ENCODE measurements around the gene ADCK2.
"Not testable (repeated sequence)": the region's sequence is repeated elsewhere in the genome, so short reads cannot be mapped to it uniquely, and the experiment has no call there.

The ADCK2 gene

DNA sequence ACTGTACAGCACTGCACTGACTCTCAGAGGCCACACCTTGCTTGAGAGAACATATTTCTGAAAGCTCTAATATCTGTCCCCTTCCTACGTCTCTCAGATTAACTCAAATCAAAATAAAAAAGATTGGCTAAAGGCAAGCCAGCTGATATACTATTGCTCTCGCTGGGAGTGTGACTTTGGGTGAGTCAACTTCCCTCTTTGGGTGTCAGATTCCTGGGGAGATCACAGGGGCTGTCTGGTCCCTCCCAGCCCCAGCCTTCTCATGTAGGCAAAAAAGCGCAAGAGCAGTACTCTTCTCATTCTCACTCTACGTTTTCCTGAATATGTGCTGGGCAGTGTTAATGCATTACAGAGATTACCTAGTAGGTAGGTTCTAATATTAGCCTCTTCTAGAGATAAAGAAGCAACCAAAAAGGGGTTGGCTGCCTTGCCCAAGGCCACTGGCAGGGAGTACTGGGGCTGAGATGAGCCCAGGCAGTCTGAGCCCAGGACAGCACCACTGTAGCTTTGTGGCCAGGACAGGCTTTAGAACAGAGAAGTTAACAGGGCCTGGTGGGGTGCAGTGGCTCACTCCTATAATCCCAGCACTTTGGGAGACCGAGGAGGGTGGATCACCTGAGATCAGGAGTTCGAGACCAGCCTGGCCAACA lies 23.1 kb upstream of the ADCK2 start:
- DNase-seq: no peak

DNA sequence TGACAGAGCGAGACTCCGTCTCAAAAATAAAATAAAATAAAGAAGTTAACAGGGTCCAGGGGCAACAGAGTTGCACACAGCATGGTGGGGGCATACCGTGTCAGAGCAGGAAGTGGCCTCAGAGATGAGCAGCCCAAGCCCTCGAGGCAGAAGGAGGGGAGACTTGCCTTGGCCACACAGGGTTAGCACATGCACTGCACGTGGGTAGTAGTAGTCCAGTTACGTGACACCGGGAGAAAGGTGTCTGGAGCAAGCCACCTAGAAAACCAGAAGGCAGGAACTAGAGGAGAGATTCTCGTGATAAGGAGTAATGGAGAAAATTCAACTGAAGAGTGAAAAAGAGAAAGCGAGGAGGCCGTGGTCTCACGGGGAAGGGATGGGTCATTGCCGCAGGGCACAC lies 22.4 kb upstream of the ADCK2 start:
- DNase-seq: no peak

DNA sequence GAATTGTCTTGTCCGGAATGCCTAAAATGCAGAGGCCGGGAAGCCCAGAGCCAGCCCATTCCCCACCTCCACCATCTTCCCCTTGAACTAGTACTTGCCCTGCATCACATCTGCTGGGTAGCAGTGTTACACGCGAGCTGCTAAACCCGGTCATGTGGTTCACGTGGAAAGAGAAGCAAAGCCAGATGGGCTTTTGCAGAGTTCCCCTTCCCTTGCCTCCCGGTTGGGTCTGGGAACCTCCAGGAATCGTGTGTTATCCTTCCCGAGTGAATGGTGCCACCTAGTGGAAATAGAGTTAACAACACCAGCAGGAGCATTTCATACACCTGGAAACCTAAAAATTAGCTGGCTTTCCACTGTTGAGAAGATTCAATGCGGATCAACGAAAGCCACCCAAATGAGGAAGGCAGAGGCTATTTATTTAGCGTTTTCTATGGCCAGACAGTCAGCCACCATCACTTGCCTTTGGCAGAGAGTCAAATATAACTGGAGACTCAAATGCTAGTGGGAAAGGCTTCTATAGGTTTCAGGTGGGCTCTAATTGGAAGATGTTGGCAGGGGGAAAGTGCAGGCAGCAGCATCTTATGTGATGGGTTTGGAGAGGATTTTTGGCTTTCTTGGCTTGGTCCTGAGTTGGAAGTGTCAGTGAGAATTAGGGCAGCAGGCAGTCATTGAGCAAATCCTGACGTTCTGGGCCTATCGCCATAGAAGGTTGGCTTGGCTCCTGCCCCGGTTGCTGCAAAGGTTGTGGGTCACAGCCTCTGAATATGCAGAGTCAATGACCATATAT lies 19.2 kb upstream of the ADCK2 start:
- DNase-seq: peak; percentile 89

DNA sequence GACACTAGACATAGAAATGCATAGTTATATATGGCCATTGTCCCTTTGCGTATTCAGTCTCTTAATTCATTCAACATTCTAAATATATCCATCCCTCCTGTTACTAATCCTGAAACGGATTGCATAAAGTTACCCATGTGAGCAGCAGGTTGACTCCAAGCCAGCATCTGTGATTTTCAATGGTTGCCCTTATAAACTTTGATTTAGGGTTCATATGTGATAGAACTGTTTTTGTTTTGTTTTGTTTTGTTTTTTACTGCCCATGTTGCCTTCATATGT lies 18.7 kb upstream of the ADCK2 start:
- no peak for DNase-seq

DNA sequence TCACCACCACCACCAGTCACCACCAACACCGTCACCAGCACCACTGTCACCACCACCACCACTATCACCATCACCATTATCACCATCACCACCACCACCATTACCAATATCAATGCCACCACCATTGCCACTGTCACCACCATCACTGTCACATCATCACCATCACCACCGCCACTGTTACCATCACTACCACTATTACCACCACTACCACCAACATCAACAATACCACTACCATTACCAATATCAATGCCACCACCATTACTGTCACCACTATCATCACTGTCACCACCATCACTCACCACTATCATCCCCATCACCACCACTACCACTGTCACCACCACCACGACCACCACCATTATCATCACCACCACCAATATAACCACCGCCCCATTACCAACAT lies 18.1 kb upstream of the ADCK2 start:
- DNase-seq: no peak

DNA sequence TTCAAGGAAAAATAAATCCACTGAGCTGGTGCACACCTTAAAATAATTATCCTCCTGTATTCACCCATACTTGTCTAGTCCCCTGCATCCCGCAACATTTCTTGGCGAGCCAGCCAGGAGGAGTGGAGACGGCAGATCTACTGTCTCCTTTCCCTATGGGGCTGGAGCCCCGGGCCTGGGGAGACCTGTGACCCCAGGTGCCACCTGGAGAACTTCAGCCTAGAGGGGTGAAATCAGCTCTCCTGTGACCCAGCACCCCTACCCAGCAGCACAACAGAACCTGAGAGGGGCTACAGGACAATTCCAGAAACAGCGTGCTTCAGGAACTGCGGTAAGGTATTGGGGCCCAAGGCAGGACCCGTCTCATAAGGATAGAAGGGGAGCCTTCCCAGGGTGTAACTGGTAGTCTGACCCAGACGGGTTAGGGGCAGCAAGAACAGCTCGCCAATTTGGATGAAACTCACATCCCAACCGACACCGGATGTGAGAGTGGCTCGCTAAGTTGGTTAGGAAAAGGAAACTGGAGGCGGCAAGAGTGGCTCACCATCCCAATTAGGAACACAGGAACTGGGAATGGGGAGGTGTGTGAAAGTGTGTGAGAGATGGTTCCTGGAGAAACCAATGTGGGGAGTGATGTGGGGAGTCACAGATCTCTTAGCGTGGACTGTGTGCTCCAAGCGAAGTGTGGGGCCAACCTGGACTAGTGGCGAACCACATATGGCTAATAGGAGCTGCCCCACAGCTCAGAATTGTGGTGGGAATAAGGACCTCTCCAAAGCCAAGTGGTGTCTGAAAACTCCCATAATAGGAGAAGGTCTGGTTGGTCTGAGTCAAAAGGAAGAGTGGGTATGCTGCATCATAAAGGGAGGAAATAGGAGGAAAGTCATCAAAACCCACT lies 17.0 kb upstream of the ADCK2 start:
- DNase-seq: no peak

DNA sequence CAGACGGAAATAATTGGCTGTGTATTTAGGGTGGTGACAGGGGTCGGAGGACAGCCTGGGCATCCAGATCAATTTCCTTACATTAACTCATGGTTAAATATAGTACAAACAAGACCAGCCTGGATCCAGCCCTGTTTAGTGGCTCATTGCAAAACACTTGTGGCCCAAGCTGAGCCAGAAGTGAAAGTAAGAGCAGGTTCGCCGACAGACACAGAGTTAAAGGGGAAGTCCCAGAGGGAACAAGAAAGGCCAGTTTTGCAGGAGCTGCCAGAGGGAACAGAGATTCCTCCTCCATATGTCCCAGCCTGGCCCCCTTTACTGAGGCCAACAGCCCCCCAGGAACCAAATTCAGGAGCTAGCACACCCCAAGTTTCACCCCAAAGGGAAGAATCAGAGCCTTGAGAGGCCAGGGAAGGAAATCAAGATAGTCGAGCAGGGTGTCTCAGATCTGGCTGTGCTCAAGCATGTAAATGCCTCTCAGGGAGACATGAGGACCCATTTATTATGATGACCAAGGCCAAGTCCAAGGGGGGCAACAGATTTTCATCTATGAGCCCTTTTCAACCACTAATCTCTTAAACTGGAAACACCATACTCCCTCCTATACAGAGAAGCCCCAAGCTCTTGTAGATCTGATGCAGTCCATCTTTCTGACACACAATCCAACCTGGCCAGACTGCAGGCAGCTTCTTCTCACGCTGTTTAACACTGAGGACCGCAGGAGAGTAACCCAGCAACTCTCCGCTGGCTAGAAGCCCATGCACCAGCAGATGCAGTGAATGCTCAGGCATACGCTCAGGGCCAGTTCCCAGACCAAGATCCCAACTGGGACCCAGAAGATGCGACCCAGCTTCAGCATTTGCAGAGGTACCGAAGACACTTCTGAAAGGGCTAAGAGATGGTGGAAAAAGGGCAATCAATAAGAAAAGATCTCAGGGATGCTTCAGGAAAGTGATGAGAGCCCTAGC lies 15.9 kb upstream of the ADCK2 start:
- no peak for DNase-seq

DNA sequence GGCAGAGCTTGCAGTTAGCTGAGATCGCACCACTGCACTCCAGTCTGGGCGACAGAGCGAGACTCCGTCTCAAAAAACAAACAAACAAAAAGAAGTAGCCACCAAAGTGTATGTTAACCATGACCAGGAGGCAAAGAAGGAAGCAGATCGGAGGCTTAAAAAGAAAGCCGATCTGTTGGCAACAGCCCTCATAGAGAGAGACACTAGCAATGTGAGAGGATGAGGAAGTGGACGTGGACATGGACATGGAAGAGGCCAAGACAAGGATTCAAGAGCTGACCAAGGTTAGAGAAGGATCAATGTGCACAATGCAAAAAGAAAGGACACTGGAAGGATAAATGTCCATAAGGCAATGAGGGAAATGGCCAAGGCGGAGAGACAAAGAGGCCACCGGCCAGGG lies 14.9 kb upstream of the ADCK2 start:
- DNase-seq: no peak

DNA sequence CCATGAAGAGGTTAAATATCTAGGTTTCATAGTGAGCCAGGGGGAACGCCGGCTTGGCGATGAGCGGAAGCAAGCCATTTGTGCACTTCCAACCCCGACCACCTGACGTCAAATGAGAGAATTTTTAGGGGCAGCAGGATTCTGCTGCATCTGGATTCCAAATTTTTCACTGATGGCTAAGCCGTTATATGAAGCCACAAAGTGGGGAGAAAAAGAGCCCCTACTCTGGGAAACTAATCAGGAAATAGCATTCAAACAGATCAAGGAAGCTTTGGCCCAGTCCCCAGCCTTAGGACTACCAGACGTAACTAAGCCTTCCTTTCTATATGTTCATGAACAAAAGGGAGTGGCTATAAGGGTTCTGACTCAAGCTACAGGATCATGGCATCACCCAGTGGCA lies 12.9 kb upstream of the ADCK2 start:
- no peak for DNase-seq

DNA sequence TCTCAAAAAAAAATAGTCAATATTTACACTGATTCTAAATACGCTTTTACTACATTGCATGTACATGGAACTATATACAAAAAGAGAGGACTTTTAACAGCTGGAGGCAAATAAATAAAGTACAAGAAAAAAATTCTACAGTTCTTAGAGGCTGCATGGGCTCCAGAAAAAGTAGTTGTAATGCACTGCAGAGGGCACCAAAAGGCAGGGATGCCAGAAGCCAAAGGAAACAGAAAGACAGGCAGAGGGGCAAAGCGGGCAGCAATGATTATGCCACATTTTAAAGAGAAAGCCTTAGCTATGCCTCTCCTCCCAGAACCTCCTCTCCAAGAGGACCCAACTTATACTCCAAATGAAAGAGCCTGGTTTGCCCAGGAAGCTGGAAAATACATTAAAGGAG lies 11.6 kb upstream of the ADCK2 start:
- no peak for DNase-seq

DNA sequence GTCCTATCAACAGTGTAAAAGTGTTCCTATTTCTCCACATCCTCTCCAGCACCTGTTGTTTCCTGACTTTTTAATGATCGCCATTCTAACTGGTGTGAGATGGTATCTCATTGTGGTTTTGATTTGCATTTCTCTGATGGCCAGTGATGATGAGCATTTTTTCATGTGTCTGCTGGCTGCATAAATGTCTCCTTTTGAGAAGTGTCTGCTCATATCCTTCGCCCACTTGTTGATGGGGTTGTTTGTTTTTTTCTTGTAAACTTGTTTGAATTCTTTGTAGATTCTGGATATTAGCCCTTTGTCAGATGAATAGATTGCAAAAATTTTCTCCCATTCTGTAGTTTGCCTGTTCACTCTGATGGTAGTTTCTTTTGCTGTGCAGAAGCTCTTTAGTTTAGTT lies 9.8 kb upstream of the ADCK2 start:
- not testable (repeated sequence) for DNase-seq

DNA sequence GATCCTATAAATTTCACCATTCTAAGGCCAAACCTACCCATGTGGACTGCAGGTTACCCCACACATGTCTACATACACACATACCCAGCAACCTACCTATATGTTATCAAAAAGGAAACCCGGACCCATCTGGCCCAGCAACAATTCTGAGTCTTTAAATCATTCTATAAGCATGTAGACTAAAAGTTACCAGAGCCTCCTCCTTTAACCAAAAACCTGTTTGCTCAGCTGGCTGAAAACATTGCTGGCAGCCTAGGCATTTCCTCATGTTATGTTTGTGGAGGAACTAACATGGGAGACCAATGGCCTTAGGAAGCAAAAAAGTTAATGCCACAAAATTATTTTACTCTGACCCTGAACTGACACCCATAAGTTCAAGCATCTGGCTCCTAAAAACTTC lies 5.3 kb upstream of the ADCK2 start:
- DNase-seq: no peak

DNA sequence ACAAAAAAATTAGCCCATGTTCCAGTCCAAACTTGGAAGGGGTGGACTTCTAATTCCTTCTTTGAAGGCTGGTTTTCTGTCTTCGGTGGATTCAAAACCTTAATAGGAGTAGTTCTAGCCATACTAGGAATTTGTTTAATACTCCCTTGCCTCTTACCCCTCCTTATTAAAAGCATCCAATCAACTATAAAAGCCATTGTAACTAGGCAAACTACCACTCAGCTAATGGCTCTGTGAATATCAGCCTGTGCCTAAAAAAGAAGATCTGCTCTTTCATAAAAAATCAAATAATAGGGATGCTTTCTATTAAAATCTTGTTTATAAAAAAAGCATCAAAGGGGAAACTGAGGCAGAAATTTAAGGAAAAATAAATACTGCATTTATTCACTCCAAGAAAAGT lies 4.1 kb upstream of the ADCK2 start:
- DNase-seq: no peak

DNA sequence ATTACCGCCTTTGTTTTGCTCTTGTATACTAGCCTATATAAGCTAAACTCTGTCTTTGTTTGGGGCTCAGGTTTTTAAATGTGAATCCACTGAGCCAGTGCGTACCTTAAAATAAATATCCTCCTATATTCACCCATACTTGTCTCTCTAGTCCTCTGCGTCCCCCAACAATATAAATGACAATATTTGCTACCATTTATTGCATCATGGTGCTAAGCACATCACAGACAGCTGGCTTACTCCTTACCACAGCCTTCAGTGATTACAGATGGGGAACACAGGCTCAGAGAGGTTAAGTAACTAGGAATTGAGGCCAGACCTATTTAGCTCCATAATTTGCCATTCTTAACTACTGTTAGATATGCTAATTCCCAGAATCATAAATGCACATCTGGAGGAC lies 3.4 kb upstream of the ADCK2 start:
- DNase-seq: no peak

DNA sequence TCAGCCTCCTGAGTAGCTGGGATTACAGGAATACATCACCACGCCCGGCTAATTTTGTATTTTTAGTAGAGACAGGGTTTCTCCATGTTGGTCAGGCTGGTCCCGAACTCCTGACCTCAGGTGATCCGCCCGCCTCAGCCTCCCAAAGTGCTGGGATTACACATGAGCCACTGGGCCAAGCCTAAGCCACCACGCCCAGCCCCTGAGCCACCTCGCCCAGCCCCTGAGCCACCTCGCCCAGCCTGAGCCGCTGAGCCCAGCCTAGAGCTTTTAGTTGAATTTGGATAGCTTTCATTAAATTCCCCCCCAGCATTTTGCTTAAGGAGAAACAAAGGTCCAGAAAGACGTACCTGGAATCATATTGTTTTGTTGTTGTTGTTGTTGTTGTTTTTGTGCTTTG lies 2.9 kb upstream of the ADCK2 start:
- not testable (repeated sequence) for DNase-seq

DNA sequence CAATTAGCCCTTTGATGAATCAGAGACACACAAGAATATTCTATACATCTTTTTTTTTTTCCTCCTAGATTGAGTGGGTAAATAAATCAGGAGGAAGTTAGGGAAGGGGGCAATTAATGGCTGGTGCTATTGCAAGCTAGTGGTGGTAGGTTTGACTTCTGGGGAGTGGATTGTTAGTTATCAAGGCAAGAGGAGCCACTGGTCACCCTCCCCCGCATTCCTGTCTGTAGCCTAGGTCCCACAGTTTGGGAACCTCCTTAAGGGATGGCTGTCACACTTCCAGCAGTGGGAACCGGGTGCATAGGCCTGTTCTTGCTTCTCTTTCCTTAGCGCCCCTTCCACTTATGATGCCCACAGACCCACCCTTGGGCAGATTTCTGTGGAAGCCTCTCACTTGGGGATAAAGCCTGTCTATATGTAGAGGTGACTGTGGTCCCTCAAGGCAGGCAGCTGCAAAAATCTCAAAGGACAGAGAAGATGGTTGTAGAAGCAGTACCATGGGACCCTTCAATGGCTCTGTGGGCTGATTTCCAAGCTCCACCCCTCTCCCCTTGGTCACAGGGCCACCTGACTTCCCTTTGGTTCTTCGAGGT lies 2.3 kb upstream of the ADCK2 start:
- no peak for DNase-seq

DNA sequence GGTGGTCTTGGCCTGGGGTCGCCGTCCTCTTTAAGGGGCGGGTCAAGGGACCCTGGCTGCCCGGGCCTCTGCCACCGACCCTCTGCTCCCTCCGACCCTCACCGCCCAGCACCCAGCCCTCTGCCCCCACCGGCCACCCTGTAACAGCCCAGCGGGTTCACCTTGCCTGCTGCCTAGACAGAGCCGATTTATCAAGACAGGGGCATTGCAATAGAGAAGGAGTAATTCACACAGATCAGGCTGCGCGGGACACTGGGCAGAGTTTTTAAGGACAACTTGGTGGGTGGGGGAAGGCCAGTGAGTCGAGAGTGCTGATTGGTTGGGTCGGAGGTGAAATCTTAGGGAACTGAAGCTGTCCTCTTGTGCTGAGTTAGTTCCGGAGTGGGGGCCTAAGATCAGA lies 779 bp upstream of the ADCK2 start:
- no peak for DNase-seq

DNA sequence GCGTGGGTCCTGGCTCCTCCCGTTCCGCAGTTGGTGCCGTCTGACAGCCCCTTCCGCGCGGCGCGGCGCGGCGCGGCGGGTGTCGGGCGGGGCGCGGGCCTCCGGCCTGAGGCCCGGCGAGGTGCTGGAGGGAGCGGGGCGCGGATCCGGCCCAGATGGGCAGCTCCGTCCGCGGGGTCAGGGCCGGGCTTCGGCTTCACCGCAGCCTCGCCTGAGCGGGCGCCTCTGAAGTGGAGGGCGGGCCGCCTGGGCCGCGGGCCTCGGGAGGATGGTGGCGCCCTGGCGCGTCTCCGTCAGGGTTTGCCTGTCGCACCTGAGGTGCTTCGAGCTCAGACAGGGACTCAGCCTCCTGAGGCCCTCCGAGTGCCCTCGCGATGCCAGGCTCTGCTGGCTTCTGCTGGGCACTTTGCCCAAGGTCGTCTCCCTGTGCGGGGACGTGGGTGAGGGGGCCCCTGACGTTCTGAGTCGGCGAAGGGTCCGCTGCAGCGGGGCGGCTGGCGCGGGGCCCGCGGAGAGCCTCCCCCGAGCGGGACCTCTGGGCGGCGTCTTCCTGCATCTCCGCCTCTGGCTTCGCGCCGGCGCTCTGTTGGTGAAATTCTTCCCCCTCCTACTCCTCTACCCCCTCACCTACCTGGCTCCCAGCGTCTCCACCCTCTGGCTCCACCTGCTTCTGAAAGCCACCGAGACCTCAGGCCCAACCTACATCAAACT lies 473 bp downstream of the ADCK2 start:
- no peak for DNase-seq

DNA sequence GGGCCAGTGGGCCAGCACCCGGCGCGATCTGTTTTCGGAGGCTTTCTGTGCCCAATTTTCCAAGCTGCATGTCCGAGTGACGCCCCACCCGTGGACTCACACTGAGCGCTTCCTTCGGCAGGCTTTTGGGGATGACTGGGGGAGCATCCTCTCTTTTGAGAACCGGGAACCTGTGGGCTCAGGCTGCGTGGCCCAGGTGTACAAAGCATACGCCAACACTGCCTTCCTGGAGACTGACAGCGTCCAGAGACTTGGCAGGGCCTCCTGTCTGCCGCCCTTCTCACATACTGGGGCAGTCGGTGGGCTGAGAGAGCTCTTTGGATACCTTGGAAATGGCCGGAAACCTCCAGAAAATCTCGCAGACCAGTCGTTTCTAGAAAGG lies 1.0 kb downstream of the ADCK2 start:
- no peak for DNase-seq

DNA sequence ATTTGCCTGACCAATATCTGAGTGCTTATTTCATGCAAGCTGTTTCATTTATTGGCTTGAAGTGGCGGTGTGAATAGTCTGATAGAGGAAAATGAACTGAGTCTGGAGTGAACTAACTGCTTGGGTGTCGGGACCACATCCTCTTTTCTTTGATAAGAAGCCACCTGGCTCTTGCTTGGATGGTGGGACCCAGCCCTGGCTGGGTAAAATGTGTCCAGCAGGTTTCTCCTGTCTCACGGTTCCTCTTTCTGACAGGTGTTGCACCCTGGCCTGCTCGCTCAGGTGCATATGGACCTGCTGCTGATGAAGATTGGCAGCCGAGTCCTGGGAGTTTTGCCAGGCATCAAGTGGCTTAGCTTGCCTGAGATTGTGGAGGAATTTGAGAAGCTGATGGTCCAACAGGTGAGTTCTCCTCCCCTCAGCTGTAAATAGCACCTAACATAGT lies 1.6 kb downstream of the ADCK2 start:
- DNase-seq: no peak

DNA sequence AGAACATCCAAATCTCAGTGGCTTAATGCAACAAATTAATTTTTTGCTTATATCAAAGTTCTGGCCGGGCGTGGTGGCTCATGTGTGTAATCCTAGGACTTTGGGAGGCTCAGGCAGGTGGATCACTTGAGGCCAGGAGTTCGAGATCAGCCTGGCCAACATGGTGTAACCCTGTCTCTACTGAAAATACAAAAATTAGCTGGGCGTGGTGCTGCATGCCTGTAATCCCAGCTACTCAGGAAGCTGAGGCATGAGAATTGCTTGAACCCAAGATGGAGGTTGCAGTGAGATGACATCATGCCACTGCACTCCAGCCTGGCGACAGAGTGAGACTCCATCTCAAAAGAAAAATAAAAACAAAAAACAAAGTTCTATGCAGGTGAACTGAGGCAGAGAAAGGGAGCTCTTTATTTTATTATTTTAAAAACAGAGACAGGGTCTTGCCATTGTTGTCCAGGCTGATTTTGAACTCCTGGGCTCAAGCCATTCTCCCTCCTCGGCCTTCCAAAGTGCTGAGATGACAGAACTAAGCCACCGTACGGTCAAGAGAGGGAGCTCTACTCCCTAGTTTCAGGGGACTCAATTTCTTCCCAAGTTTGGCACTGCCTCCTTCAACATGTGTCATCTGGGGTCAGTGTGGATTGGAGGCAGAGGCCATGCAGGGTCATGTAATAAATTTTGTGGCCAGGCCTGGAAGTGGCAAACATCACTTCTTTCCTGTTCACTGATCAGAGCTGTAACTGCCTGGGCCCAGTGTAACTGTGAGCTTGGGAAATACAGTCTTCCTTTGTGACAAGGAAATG lies 2.4 kb downstream of the ADCK2 start:
- no peak for DNase-seq
